ENCODE results near the gene NPFF.
A peak's percentile ranks its signal among the peaks of the same experiment; 100 is the strongest.

NPFF gene

GRCh38 chr12:53502331-53502730, 5.0 kb downstream of the NPFF start:
- Histone ChIP-seq H3K27me3 (ENCODE audit: insufficient read depth, poor library complexity, severe bottlenecking) (no peaks in the 10 kb centered on the region), H3K9me3 (ENCODE audit: severe bottlenecking) (no peaks in the 10 kb centered on the region), H3K4me3 (ENCODE audit: severe bottlenecking) (no peak overlapping the region), H3K4me1 (ENCODE audit: insufficient read depth, poor library complexity, severe bottlenecking) (peaks cover 3% of the 10 kb centered on the region), H3K36me3 (ENCODE audit: low read depth) (peaks cover 4% of the 10 kb centered on the region; the same call in 1 of the 2 replicates), H3K27ac (ENCODE audit: poor library complexity, severe bottlenecking) (peak overlapping the region; percentile 68)
- DNase-seq (ENCODE audit: low spot score) (no peak), ATAC-seq (ENCODE audit: low read depth) (no peak)
- no peak for TF ChIP-seq CTCF (IDR thresholded peaks at IDR 0.05; ENCODE audit: poor library complexity, severe bottlenecking)

- Histone ChIP-seq H3K4me1 (ENCODE audit: insufficient read depth, poor library complexity, severe bottlenecking) (peaks cover 3% of the 10 kb centered on the region), H3K27me3 (ENCODE audit: insufficient read depth, poor library complexity, severe bottlenecking) (no peaks in the 10 kb centered on the region), H3K9me3 (ENCODE audit: severe bottlenecking) (no peaks in the 10 kb centered on the region), H3K27ac (ENCODE audit: poor library complexity, severe bottlenecking) (peak overlapping the region; percentile 68), H3K4me3 (ENCODE audit: severe bottlenecking) (peak overlapping the region; percentile 58), H3K36me3 (ENCODE audit: low read depth) (0 out of 2 replicates have a peak, but pooled peaks cover 4% of the 10 kb centered on the region)
- ATAC-seq (ENCODE audit: low read depth): no peak
- no peak for DNase-seq (ENCODE audit: low spot score)
- TF ChIP-seq CTCF (IDR thresholded peaks at IDR 0.05; ENCODE audit: poor library complexity, severe bottlenecking): no peak
Measured at GRCh38 chr12:53501615-53502181, 5.6 kb downstream of the NPFF start.

GRCh38 chr12:53500776-53501614, 6.3 kb downstream of the NPFF start, which contains the start of gene TARBP2:
TARBP2 (plus strand) TSS chr12:53501283; CDS start chr12:53501409, 126 bp downstream.
- H3K4me1 ChIP-seq (ENCODE audit: insufficient read depth, poor library complexity, severe bottlenecking): peaks cover 3% of the 10 kb centered on the region

GRCh38 chr12:53500142-53500775, 7.0 kb downstream of the NPFF start:
- Histone ChIP-seq H3K4me1 (ENCODE audit: insufficient read depth, poor library complexity, severe bottlenecking) (peaks cover 3% of the 10 kb centered on the region), H3K27ac (ENCODE audit: poor library complexity, severe bottlenecking) (peak overlapping the region; percentile 68)

More at GRCh38 chr12:53500776-53501614, 6.3 kb downstream of the NPFF start, which contains the start of gene TARBP2:
- peak; percentile 95 for DNase-seq (ENCODE audit: low spot score)
- Histone ChIP-seq H3K27me3 (ENCODE audit: insufficient read depth, poor library complexity, severe bottlenecking) (no peaks in the 10 kb centered on the region), H3K36me3 (ENCODE audit: low read depth) (no peaks in the 10 kb centered on the region), H3K9me3 (ENCODE audit: severe bottlenecking) (no peaks in the 10 kb centered on the region), H3K4me3 (ENCODE audit: severe bottlenecking) (peak within 1 kb of the TSS; percentile 58), H3K27ac (ENCODE audit: poor library complexity, severe bottlenecking) (peak within 1 kb of the TSS; percentile 68)
- TF ChIP-seq CTCF (IDR thresholded peaks at IDR 0.05; ENCODE audit: poor library complexity, severe bottlenecking): no peak
- peak; percentile 73 for ATAC-seq (ENCODE audit: low read depth)

More at GRCh38 chr12:53500142-53500775, 7.0 kb downstream of the NPFF start:
- DNase-seq (ENCODE audit: low spot score) (no peak), ATAC-seq (ENCODE audit: low read depth) (peak; percentile 64)
- Histone ChIP-seq H3K9me3 (ENCODE audit: severe bottlenecking) (no peaks in the 10 kb centered on the region), H3K27me3 (ENCODE audit: insufficient read depth, poor library complexity, severe bottlenecking) (no peaks in the 10 kb centered on the region), H3K36me3 (ENCODE audit: low read depth) (no peaks in the 10 kb centered on the region), H3K4me3 (ENCODE audit: severe bottlenecking) (peak overlapping the region; percentile 58)
- TF ChIP-seq CTCF (IDR thresholded peaks at IDR 0.05; ENCODE audit: poor library complexity, severe bottlenecking): no peak

Measured in RWPE2 (cell line).